OCI-LY1 (cell line): Measurements from ENCODE around the gene ZCCHC17.

Source experiments
- CTCF ChIP-seq: fragments of 200-600 bp; sonication (generic), shearing (Covaris generic); IDR thresholded peaks from 2 replicates; pipeline ENCODE4 v1.5.1; 2017; ENCODE audit warnings: mild to moderate bottlenecking, antibody characterized with exemption, low read length, moderate library complexity, mixed read lengths
- EZH2 ChIP-seq: fragments of 200-600 bp; sonication (generic), shearing (Covaris generic); IDR thresholded peaks from 2 replicates; pipeline ENCODE4 v1.8.0; 2017; ENCODE audit warnings: borderline replicate concordance, mixed run types, mild to moderate bottlenecking, antibody characterized with exemption, low read length, moderate library complexity, mixed read lengths

GRCh38 chr1:31300193-31300592 is 3.4 kb downstream of the ZCCHC17 start:
- TF ChIP-seq EZH2 (no peak), CTCF (no peak)
